NCI-H748 treated with DMSO at 0.1 percent for 48 hours (cell line): Measurements from ENCODE around the gene ENTR1.

Experiments
- DNase-seq: peaks from one replicate; lab custom pipeline; 2025; lab: John Stamatoyannopoulos, UW

ENTR1 gene

DNA sequence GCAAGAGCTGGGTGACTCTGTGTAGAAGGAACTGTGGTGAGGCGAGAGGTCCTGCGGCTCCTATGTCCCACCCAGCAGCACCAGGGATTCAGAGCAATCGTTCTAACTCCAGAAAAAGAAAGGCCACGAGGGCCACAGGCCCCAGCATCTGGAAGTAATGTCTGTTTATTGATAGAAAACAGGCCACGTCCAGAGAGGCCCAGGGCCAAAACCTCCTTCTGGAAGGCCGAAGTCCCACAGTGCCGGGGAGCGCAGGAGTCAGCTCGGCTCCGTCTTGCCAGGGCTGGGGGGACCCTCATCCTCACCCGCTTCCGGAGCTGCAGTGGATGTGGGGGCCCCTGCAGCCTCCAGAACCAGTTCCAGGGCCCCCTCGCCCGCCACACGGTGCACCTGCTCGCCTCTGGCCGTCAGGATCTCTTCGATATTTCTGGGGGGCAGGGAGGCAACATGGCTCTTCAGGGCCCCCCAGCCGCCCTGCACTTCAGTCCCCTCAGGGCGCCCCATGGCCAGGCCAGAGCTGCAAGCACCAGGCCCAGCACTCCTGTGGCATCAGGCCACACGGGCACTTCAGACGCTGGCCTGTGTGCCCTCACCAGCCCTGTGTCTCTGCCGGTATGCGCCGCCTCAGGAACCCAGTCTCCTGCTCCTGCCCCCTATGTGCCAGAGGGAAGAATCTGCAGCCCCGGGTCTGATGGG lies 48.5 kb downstream of the ENTR1 start:
- DNase-seq: no peak

DNA sequence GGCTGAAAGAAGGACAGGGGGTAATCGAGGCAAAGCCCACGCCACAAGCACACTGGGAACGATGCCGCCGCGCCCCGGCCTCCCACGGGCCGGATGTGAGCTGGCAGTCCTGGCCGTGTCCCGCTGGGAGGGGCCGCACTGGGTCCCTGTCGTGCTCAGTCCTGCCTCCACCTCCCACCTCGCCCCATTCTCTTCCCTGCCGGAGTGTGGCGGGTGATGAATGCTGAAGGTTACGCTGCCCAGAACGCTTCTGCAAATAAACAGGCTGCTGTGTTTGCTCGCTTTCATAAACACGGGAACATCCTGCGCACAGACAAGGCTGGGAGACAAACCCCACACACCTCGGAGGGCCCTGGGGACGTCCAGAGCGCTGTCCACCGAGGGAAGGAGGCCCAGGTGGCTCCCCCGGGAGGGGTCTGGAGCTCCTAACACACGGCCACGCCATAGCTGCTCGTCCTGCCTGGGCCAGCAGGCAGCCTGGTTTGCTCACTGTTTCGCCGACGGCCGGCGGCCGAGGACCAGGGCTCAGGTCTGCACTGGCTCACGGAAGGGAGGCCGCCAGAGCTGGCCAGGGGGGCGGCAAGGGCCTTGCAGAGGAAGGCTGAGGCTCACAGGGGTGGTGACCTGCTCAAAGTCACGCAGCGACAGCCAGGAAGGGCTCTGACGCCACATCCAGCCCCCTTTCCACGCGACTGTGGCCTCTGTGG lies 49.2 kb downstream of the ENTR1 start:
- no peak for DNase-seq

DNA sequence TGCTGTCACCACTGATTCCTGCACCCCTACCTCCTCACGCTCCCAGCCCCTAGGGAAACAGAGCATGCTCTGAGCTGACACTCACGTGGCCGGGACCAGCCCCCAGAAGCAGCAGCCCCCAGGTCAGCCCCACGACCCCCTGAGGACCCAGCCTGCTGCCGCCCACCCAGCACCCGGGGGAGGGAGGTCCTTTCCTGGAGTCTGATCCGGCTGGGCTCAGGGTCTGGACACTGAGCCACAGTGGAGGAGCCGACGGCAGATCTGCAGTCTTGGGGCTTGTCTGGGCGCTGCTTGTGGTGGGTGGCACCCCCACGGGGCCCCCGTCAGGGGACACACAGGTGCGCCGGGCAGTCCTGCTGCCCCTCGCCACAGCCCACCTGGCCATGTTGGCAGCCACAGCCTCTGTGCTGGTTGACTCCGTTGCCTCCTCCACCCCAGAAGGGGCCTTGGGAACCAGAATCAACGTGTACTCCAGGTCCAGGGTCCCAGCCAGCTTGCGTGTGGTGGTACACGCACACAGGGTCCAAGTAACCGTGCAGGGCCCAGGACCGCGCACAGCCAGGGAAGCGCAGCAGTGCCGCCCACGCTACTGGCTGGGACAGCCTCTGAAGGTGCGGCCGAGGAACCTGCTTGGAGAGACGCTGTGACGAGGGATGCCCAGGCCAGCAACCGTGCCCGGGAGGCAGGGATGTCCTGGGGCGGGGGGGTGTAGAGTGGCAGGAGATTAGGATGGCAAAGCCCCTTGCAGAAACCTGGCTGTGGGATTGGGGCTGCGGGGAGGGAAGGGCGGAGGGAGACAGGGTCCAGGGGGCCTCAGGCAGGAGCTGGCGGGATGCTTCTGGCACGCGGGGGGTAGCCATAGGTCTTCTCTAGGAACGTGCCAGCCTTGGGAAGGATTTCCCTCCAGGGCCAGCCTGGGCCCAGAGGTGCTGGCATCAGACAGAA lies 50.4 kb downstream of the ENTR1 start:
- no peak for DNase-seq

DNA sequence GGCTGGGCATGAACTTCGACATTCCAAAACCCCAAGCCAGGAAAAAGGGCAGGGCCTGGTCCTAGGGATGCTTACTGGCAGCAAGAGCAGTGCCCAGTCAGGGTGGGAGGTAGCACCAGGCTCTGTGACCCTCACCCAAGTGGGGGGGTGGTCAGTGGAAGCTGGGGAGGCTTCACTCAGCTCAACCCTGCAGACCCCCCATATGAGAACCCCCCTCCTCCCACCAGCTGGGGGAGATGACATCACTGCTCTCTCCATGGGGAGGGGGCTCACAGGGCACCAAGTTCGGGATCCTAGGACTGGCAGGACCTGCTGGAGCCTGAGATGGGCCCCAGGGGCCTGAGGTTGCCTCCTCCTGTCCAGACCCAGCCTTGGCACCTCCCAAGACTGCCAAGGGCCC lies 51.5 kb downstream of the ENTR1 start:
- no peak for DNase-seq

DNA sequence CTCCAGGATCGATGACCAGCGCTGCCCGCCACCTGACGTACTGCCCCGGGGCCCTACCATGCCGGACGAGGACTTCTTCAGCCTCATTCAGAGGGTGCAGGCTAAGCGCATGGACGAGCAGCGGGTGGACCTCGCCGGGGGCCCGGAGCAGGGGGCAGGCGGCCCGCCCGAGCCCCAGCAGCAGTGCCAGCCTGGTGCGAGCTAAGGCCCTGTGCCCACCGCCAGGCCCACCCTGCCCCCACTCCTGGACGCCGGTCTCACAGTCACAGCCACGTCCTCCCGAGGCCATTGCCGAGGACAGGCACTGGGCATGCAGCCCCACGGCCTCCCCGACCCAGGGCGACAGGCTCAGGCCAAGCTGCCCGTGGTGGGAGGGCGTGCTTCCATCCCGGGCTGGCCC lies 52.4 kb downstream of the ENTR1 start:
- DNase-seq: no peak

DNA sequence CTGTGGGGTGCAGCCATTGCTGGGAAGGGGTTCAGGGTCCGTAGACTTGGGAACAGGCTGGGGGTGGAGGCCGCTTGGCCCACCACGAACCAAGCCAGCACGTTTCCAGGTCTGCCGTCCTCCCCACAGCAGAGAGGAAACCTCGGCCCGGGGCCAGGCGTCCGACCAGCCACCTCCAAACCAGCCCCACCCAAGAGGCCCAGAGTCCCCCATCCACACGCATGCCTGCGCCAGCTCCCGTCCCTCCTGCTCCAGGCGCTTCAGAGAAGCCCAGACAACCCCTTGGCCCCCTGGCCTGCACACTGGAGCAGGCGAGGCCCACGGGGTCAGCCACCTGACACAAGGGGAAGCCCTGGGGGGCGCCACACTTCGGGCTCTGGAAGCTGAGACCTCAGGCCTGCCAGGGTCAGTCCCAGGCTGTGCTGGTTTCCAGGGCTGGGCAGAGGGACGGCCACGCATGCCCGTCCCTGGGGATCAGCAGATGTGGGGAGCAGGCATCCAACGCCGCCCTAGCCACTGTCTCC lies 53.1 kb downstream of the ENTR1 start:
- no peak for DNase-seq

DNA sequence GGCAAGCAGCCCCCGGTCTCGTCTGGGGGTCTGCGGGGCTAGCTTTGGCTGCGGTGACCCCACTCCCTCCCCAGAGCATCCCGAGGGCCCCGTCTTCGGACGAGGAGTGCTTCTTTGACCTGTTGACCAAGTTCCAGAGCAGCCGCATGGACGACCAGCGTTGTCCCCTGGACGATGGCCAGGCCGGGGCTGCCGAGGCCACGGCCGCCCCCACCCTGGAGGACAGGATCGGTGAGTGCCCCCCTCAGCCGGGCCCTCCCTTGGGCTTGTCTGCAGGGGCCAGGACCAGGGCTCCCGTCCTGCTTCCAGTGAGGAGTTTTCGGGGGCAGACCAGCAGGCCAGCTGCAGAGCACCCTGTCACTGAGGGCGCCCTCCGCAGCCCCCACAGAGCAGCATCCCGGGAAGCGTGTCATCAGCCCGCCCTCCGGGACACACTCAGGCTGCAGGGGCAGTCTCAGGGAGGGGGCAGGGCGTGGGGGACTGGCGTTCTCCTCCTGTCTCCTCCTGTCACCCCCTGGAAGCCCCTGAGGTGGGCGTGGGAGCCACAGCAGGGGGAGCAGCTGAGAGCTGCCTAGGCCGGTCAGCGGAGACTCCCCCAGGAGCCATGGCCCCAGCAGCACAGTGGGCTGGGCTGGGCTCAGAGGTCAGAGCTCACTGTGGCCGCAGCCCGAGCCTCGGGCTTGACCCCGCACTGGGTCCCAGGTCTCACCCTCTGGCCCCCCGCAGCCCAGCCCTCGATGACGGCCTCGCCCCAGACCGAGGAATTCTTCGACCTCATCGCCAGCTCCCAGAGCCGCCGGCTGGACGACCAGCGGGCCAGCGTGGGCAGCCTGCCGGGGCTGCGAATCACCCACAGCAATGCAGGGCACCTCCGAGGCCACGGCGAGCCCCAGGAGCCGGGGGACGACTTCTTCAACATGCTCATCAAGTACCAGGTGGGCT lies 54.5 kb downstream of the ENTR1 start:
- no peak for DNase-seq

DNA sequence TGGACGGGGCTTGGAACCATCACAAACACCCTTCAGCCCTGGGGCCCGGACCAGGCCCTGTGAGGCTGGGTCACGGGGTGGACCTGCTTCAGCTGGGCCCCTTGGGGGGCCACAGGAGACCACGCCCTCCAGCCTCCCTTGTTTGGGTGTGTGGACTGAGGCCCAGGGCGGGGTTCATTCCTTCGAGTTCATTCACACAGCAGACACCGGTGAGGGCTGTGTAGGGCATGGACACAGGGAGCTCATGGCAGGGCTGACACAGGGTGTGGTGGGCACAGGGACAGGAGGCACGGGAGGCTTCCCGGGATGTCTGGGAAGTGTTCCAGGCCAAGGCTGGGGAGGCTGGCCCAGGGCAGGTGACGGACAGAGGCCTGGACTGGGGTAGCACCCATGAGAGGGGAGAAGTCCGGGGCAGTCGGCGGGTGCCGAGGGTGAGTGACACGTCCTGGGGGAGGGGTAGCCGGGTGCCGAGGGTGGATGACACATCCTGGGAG lies 55.8 kb downstream of the ENTR1 start:
- no peak for DNase-seq

DNA sequence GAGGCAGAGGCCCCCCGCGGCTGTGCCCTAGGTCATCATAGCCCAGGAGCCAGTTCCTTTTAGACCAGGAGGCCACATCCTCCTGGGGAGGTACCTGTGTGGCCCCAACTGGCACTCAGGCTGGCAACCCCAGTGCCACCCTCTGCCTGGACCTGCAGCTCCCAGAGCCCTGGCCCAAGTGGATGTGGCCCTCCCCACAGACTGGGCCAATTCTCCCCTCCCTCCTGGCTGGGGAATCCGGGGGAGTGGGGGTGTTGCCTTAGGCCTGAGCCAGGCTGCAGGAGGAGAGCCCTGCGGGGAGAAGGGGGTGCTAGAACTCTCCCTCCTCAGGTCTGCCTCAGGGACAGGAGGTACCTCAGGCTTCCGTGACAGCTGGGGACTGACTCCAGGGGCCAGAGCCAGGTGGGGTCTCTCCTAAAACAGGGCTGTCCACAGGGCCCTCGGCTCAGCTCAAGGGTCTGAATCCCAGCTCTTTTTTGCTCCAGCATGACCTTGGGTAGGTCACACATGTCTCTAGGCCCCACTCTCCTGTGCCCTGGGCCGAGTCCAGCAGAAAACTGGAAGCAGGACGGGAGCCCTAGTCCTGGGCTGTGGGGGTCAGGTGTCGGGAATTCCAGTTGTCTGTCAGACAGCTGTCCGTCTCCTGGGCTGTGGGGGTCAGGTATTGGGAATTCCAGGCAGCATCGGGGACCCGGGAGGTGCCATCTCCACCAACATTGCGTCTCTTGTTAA lies 56.5 kb downstream of the ENTR1 start:
- DNase-seq: no peak

DNA sequence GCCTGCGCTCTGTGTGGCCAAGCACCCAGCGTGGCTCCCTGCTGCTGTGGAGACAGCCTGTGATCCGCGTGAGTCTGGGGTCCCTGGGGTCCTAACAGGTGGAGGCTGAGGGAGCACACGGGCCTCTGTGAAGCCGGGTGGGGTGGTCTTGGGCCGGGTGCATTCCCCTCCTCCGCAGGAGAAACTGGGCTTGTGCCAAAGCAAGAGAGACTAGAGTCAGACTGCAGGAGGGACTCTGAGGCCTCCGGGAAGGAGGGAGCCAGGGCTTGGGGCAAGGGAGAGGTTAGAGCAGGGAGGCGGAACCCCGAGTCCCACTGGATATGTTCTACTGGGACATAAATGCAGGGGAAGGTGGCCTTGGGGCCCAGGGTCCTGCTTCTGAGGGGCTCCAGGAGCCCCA lies 57.3 kb downstream of the ENTR1 start:
- no peak for DNase-seq

DNA sequence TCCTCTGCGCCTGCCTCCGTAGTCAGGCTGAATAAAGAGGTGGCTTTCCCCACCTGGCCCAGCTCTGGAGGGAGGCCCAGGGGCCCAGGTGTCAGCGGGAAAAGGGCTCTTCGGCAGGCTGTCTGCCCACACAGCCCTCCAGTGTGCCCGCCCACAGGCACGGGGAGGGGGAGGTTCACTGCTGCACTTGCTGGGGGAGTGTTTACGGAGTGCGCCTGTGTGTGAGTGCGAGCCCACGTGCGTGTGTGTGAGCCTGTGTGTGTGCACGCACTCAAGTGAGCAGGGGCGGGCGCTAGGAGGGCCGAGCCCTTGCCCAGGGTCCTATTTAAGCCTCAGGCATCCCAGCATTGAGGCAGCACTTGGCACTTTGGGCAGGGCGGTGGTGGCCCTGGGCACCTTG lies 57.7 kb downstream of the ENTR1 start:
- no peak for DNase-seq
